Brain microvascular endothelial cell (primary cell): ENCODE data around the gene TLX2.

ENCODE experiments used
- DNase-seq: peaks from one replicate; pipeline ENCODE4 v3.0.0-alpha.2; 2020
- H3K27ac ChIP-seq: fragments of 250-450 bp; sonication (Bioruptor Pico); 2 replicates; pipeline ENCODE4 v1.5.1; 2020; ENCODE audit warnings: mild to moderate bottlenecking, moderate library complexity
- H3K27me3 ChIP-seq: fragments of 250-450 bp; sonication (Bioruptor Pico); replicated peaks from 2 replicates; pipeline ENCODE4 v1.5.1; 2020; ENCODE audit warnings: mild to moderate bottlenecking
- H3K36me3 ChIP-seq: fragments of 250-450 bp; sonication (Bioruptor Pico); replicated peaks from 2 replicates; pipeline ENCODE4 v1.5.1; 2020; ENCODE audit warnings: mild to moderate bottlenecking
- H3K4me3 ChIP-seq: 2 replicates; pipeline ENCODE4 v1.5.1; 2011; ENCODE audit warnings: low read depth, mild to moderate bottlenecking, control low read depth, low read length, moderate library complexity
- in situ Hi-C: cut with HindIII; loops from 2 replicates; pipeline ENCODE4 v1.10.0; 2017; ENCODE audit warnings: low sequenced_read_pairs, low pct_ligation_motif_present
- TF ChIP-seq, protein P1 (sequence below): IDR thresholded peaks from 2 replicates; pipeline ENCODE4 v1.5.1; 2011; ENCODE audit warnings: low read depth, mild to moderate bottlenecking, moderate library complexity, low read length, control low read depth, inconsistent platforms; ENCODE audit errors: missing control alignments

TLX2 gene

GRCh38 chr2:74530239-74531187 lies 16.3 kb downstream of the TLX2 start:
- Histone ChIP-seq H3K36me3 (peaks cover 21% of the 10 kb centered on the region), H3K4me3 (peak overlapping the region; percentile 99), H3K27ac (peak overlapping the region; percentile 2), H3K27me3 (no peaks in the 10 kb centered on the region)
- in situ Hi-C loops = no loop called here
- TF ChIP-seq, protein P1, sequence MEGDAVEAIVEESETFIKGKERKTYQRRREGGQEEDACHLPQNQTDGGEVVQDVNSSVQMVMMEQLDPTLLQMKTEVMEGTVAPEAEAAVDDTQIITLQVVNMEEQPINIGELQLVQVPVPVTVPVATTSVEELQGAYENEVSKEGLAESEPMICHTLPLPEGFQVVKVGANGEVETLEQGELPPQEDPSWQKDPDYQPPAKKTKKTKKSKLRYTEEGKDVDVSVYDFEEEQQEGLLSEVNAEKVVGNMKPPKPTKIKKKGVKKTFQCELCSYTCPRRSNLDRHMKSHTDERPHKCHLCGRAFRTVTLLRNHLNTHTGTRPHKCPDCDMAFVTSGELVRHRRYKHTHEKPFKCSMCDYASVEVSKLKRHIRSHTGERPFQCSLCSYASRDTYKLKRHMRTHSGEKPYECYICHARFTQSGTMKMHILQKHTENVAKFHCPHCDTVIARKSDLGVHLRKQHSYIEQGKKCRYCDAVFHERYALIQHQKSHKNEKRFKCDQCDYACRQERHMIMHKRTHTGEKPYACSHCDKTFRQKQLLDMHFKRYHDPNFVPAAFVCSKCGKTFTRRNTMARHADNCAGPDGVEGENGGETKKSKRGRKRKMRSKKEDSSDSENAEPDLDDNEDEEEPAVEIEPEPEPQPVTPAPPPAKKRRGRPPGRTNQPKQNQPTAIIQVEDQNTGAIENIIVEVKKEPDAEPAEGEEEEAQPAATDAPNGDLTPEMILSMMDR = no peak
- no peak for DNase-seq

GRCh38 chr2:74531666-74532065 lies 17.4 kb downstream of the TLX2 start:
- no peak overlapping the region for H3K27ac ChIP-seq
- no peaks in the 10 kb centered on the region for H3K27me3 ChIP-seq
- H3K36me3 ChIP-seq = peaks cover 10% of the 10 kb centered on the region
- H3K4me3 ChIP-seq = no peak overlapping the region
- no peak for DNase-seq
- in situ Hi-C loops = no loop called here
- TF ChIP-seq, protein P1 = no peak

DNA sequence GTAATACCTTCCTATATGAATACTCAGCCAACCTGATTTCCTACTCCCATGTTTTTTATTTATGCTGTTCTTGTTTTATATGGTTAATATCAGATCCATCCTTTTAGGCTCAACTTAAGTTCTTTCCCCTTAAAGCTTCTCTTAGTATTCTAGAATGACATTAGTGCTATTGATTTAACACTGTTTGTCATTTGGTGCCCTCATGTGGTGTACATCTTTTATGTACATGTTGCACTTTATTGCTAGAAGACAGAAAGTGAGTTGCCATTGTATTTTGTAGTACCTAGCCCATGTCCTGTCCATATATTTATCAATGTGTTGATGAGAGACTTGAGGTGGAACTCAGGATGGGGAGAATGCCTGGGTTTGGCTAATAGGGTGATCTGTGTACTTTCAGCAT lies 18.0 kb downstream of the TLX2 start:
- no peak overlapping the region for H3K4me3 ChIP-seq
- H3K27ac ChIP-seq = no peak overlapping the region
- in situ Hi-C loops = no loop called here
- no peak for DNase-seq
- peaks cover 4% of the 10 kb centered on the region for H3K36me3 ChIP-seq
- TF ChIP-seq, protein P1 = no peak
- H3K27me3 ChIP-seq = no peaks in the 10 kb centered on the region

- TF ChIP-seq, protein P1 = no peak
- H3K27ac ChIP-seq = no peak overlapping the region
- no peaks in the 10 kb centered on the region for H3K27me3 ChIP-seq
- DNase-seq = no peak
- peaks cover 3% of the 10 kb centered on the region for H3K36me3 ChIP-seq
- in situ Hi-C loops = no loop called here
- H3K4me3 ChIP-seq = no peak overlapping the region
Measured at GRCh38 chr2:74533464-74533863, 19.2 kb downstream of the TLX2 start.

DNA sequence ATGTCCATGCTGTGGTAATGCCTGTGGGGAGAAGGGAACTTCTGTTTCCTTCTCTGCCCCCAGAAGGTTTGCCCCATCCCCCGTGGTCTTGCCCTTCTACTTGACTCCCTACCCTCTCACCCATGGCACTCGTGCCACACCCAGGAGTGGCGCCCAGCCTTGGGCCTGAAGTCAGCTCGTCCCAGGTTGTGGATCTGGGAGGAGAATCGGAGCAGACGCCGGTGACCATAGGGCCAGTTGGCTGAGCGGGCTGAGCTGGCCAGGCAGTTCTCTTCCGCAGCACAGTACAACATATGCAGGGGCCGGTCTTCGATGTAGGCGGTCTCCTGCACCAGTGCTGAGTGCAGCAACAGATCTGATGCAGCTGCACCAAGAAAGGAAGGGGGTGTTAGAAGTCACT lies 20.2 kb downstream of the TLX2 start:
- H3K27me3 ChIP-seq = no peaks in the 10 kb centered on the region
- DNase-seq = no peak
- peaks cover 3% of the 10 kb centered on the region for H3K36me3 ChIP-seq
- TF ChIP-seq, protein P1 = no peak
- H3K4me3 ChIP-seq = no peak overlapping the region
- no peak overlapping the region for H3K27ac ChIP-seq
- in situ Hi-C loops = no loop called here
